HEK293 (cell line): ENCODE results near the gene CDKN3.

Experiments
- GLI2 ChIP-seq: fragments of 450-650 bp; formaldehyde crosslinking; IDR thresholded peaks from 2 replicates; pipeline ENCODE4; 2017; ENCODE audit warnings: missing biosample characterization, missing genetic modification characterization, low read depth, borderline replicate concordance
- TF ChIP-seq, protein P1 (sequence below): fragments of 450-650 bp; formaldehyde crosslinking; conservative IDR thresholded peaks from 2 replicates; pipeline ENCODE4 v1.5.1; 2016; ENCODE audit warnings: low read depth, missing biosample characterization, missing genetic modification characterization

DNA sequence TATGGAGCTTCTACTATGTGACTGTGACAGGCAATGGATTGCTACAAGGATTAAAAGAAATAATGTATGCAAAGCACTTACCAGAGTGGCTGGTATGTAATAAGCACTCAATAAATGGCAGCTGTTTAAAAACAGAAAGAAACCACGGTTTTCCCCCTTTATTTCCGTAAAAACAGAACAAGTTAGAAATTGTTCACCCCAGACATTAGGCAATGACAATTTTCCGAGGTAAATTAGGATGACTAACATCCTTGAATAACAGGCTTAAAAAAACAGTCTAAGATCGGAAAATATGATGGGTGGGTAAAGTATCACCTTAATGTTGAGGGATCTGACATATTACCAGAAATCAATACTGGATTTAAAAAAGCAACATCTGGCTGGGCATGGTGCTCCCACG is 65.2 kb downstream of the CDKN3 start:
- TF ChIP-seq, protein P1, sequence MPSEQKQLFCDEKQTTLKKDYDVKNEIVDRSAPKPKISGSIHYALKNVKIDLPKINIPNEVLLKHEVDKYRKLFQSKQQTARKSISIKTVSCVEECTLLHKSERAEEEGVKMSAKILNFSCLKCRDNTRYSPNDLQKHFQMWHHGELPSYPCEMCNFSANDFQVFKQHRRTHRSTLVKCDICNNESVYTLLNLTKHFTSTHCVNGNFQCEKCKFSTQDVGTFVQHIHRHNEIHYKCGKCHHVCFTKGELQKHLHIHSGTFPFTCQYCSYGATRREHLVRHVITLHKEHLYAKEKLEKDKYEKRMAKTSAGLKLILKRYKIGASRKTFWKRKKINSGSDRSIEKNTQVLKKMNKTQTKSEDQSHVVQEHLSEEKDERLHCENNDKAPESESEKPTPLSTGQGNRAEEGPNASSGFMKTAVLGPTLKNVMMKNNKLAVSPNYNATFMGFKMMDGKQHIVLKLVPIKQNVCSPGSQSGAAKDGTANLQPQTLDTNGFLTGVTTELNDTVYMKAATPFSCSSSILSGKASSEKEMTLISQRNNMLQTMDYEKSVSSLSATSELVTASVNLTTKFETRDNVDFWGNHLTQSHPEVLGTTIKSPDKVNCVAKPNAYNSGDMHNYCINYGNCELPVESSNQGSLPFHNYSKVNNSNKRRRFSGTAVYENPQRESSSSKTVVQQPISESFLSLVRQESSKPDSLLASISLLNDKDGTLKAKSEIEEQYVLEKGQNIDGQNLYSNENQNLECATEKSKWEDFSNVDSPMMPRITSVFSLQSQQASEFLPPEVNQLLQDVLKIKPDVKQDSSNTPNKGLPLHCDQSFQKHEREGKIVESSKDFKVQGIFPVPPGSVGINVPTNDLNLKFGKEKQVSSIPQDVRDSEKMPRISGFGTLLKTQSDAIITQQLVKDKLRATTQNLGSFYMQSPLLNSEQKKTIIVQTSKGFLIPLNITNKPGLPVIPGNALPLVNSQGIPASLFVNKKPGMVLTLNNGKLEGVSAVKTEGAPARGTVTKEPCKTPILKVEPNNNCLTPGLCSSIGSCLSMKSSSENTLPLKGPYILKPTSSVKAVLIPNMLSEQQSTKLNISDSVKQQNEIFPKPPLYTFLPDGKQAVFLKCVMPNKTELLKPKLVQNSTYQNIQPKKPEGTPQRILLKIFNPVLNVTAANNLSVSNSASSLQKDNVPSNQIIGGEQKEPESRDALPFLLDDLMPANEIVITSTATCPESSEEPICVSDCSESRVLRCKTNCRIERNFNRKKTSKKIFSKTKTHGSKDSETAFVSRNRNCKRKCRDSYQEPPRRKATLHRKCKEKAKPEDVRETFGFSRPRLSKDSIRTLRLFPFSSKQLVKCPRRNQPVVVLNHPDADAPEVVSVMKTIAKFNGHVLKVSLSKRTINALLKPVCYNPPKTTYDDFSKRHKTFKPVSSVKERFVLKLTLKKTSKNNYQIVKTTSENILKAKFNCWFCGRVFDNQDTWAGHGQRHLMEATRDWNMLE (tag by site-specific recombination): no peak
- no peak for TF ChIP-seq GLI2 (tag by site-specific recombination)
